HepG2 (cell line): Measurements from ENCODE around the gene PLA2G4A.

Experiments used
- NFE2L2 ChIP-seq: fragments of 150-350 bp; IDR thresholded peaks from 2 replicates; pipeline ENCODE4 v1.6.1; 2014; ENCODE audit warnings: low read length
- PRDM15 ChIP-seq: sonication (generic); formaldehyde crosslinking; IDR thresholded peaks from 2 replicates; pipeline ENCODE4 v1.4.0; 2020; ENCODE audit warnings: missing genetic modification reagents
- TAF15 ChIP-seq: fragments of 200-400 bp; formaldehyde crosslinking; IDR thresholded peaks from one replicate; pipeline ENCODE4 v1.6.1; 2018; ENCODE audit warnings: mild to moderate bottlenecking, low read depth, low read length; ENCODE audit not compliant: poor library complexity, severe bottlenecking
- ZBTB4 ChIP-seq: sonication (generic); formaldehyde crosslinking; IDR thresholded peaks from 2 replicates; pipeline ENCODE4 v1.4.0; 2020; ENCODE audit warnings: missing genetic modification reagents, mild to moderate bottlenecking, borderline replicate concordance
- ZNF660 ChIP-seq: sonication (generic); formaldehyde crosslinking; IDR thresholded peaks from 2 replicates; pipeline ENCODE4 v1.5.1; 2020; ENCODE audit warnings: mild to moderate bottlenecking, low read depth, missing genetic modification reagents, borderline replicate concordance
- ZNF781 ChIP-seq: sonication (generic); formaldehyde crosslinking; IDR thresholded peaks from 2 replicates; pipeline ENCODE4 v1.5.1; 2020; ENCODE audit warnings: borderline replicate concordance, mild to moderate bottlenecking, missing genetic modification reagents; ENCODE audit errors: not compliant biosample characterization
- TF ChIP-seq, protein P1 (sequence below): sonication (generic); formaldehyde crosslinking; IDR thresholded peaks from 2 replicates; pipeline ENCODE4 v1.9.0; 2021; ENCODE audit warnings: missing genetic modification reagents, mild to moderate bottlenecking, borderline replicate concordance

- TF ChIP-seq ZNF781 (CRISPR knock-in tag), result no peak
- no peak for TF ChIP-seq NFE2L2
- no peak for TF ChIP-seq ZNF660 (CRISPR knock-in tag)
- TF ChIP-seq PRDM15, result no peak
- TF ChIP-seq, protein P1, sequence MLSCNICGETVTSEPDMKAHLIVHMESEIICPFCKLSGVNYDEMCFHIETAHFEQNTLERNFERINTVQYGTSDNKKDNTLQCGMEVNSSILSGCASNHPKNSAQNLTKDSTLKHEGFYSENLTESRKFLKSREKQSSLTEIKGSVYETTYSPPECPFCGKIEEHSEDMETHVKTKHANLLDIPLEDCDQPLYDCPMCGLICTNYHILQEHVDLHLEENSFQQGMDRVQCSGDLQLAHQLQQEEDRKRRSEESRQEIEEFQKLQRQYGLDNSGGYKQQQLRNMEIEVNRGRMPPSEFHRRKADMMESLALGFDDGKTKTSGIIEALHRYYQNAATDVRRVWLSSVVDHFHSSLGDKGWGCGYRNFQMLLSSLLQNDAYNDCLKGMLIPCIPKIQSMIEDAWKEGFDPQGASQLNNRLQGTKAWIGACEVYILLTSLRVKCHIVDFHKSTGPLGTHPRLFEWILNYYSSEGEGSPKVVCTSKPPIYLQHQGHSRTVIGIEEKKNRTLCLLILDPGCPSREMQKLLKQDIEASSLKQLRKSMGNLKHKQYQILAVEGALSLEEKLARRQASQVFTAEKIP (CRISPR knock-in tag), result no peak
- TF ChIP-seq TAF15, result no peak
- TF ChIP-seq ZBTB4, result no peak
Observed at GRCh38 chr1:186949173-186949572, 120.4 kb downstream of the PLA2G4A start.
